GM18909 (cell line): ENCODE data around the gene COMTD1.

Source experiments
- ATAC-seq: cut with Tn5 transposase; IDR thresholded peaks from one replicate; pipeline ENCODE4 v1.9.1; 2021; ENCODE audit warnings: mild to moderate bottlenecking; ENCODE audit not compliant: unreplicated experiment, poor library complexity

COMTD1 gene

GRCh38 chr10:75246506-75246905 is 10.7 kb upstream of the COMTD1 start:
- no peak for ATAC-seq

- no peak for ATAC-seq
Measured at GRCh38 chr10:75245354-75246250, 9.8 kb upstream of the COMTD1 start.

- ATAC-seq = no peak
Measured at GRCh38 chr10:75244487-75245353, 9.0 kb upstream of the COMTD1 start.

- no peak for ATAC-seq
Measured at GRCh38 chr10:75243426-75243825, 7.7 kb upstream of the COMTD1 start.

- no peak for ATAC-seq
Measured at GRCh38 chr10:75240329-75241076, 4.7 kb upstream of the COMTD1 start.

GRCh38 chr10:75239096-75239790 is 3.5 kb upstream of the COMTD1 start:
- no peak for ATAC-seq

GRCh38 chr10:75238182-75239095 is 2.7 kb upstream of the COMTD1 start:
- ATAC-seq = no peak

GRCh38 chr10:75236178-75236825 is 545 bp upstream of the COMTD1 start:
- ATAC-seq = no peak

- ATAC-seq = peak; percentile 2
Measured at GRCh38 chr10:75234683-75235374, 928 bp downstream of the COMTD1 start.

GRCh38 chr10:75234017-75234682 is 1.6 kb downstream of the COMTD1 start:
- ATAC-seq = peak; percentile 51

GRCh38 chr10:75233444-75234016 is 2.2 kb downstream of the COMTD1 start:
- ATAC-seq = no peak

GRCh38 chr10:75231672-75232581 is 3.8 kb downstream of the COMTD1 start:
- no peak for ATAC-seq

GRCh38 chr10:75230600-75231038 is 5.1 kb downstream of the COMTD1 start:
- ATAC-seq = peak; percentile 41

GRCh38 chr10:75229971-75230370 is 5.8 kb downstream of the COMTD1 start:
- ATAC-seq = no peak

GRCh38 chr10:75228834-75229233 is 6.9 kb downstream of the COMTD1 start:
- ATAC-seq = no peak

- no peak for ATAC-seq
Measured at GRCh38 chr10:75228278-75228677, 7.5 kb downstream of the COMTD1 start.
